Measurements from ENCODE around the gene ZSCAN18.

ZSCAN18 gene

GRCh38 chr19:58042495-58043340 is 55.3 kb downstream of the ZSCAN18 start:
- no peak for DNase-seq

- DNase-seq = no peak
Observed at GRCh38 chr19:58040751-58041525, 57.1 kb downstream of the ZSCAN18 start.

DNA sequence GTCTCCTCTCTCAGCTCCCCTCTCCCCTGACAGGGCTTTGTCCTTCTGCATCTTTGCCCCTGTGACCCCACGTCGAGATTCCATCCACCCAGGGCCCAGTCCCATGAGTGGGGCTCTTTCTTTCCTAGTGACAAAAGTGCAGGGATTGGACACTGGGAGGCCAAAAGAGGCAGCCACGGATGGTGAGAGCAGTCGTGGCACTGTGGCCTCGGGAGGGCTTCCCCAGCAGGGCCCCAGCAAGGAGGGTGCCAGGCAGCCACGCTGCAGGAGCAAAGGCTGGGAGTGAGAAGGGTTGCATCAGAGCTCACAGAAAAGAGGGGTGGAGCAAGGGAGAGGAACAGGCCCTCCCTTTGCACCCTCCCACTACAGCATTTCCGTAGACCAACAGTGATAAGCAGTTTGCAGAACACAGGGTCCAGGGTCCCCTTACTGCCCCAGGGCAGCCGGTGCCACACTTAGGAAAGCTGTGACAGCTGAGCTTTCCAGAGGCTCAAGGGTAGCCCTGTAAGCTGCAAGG is 59.3 kb downstream of the ZSCAN18 start:
- no peak for DNase-seq

GRCh38 chr19:58037927-58038687 is 59.9 kb downstream of the ZSCAN18 start:
- no peak for DNase-seq

- no peak for DNase-seq
Observed at GRCh38 chr19:58035863-58036262, 62.2 kb downstream of the ZSCAN18 start.

DNA sequence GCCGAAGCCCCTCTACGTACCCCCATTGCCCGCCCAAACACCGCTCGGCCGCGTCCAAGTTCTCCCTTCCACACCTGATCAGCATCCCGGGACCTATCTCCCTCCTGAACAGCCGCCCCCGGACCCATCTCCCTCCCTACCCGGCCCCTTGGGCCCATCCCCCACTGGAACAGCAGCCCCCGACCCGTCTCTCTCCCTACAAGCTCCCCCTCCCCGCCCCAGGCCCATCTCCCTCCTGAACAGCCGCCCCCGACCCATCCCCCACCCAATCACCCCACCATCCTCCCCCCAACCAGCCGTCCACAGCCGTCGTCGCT is 63.6 kb downstream of the ZSCAN18 start:
- DNase-seq = no peak
